Loucy (cell line): Measurements from ENCODE around the gene AHDC1.

Source experiments
- H2AFZ ChIP-seq: fragments of 200-600 bp; sonication (generic); 2 replicates; pipeline ENCODE4 v1.6.0; 2016; ENCODE audit warnings: antibody characterized with exemption, mild to moderate bottlenecking, low read length, moderate library complexity
- H3F3A ChIP-seq: fragments of 200-600 bp; 2 replicates; pipeline ENCODE4 v1.6.0; 2016; ENCODE audit warnings: antibody characterized with exemption, low read depth, mild to moderate bottlenecking
- H3K27me3 ChIP-seq: fragments of 200-600 bp; sonication (generic); 2 replicates; pipeline ENCODE4 v1.6.1; 2014; ENCODE audit warnings: low read length, mild to moderate bottlenecking; ENCODE audit not compliant: insufficient read depth, poor library complexity, severe bottlenecking
- H3K36me3 ChIP-seq: fragments of 200-600 bp; sonication (generic); 2 replicates; pipeline ENCODE4 v1.6.1; 2016; ENCODE audit warnings: low read length; ENCODE audit not compliant: insufficient read depth
- H3K4me1 ChIP-seq: fragments of 200-600 bp; sonication (generic); 2 replicates; pipeline ENCODE4 v1.5.1; 2014; ENCODE audit warnings: low read length, mild to moderate bottlenecking; ENCODE audit not compliant: insufficient read depth, poor library complexity, severe bottlenecking
- H3K4me2 ChIP-seq: fragments of 200-600 bp; sonication (generic); 2 replicates; pipeline ENCODE4 v1.6.0; 2014; ENCODE audit warnings: antibody characterized with exemption, low read length, low read depth, mild to moderate bottlenecking; ENCODE audit not compliant: poor library complexity, severe bottlenecking
- H3K4me3 ChIP-seq: fragments of 200-600 bp; sonication (generic); 2 replicates; pipeline ENCODE4 v1.5.1; 2014; ENCODE audit warnings: low read length, mild to moderate bottlenecking, mixed read lengths; ENCODE audit not compliant: poor library complexity, severe bottlenecking
- H3K79me2 ChIP-seq: fragments of 200-600 bp; sonication (generic); 2 replicates; pipeline ENCODE4 v1.6.1; 2014; ENCODE audit warnings: low read length; ENCODE audit not compliant: insufficient read depth
- H3K9ac ChIP-seq: fragments of 200-600 bp; sonication (generic); 2 replicates; pipeline ENCODE4 v1.6.0; 2014; ENCODE audit warnings: mild to moderate bottlenecking, low read depth, low read length, moderate library complexity; ENCODE audit not compliant: poor library complexity, severe bottlenecking
- H3K9me2 ChIP-seq: fragments of 200-600 bp; sonication (generic); replicated peaks from 2 replicates; pipeline ENCODE4 v1.6.1; 2016; ENCODE audit warnings: low read depth, low read length, mixed read lengths
- H3K9me3 ChIP-seq: fragments of 200-600 bp; sonication (generic); 2 replicates; pipeline ENCODE4 v1.6.1; 2014; ENCODE audit warnings: mild to moderate bottlenecking, antibody characterized with exemption, low read length, low read depth; ENCODE audit not compliant: insufficient read depth
- H4K20me1 ChIP-seq: fragments of 200-600 bp; sonication (generic); 2 replicates; pipeline ENCODE4 v1.6.0; 2014; ENCODE audit warnings: antibody characterized with exemption, low read length, mild to moderate bottlenecking; ENCODE audit not compliant: insufficient read depth, poor library complexity, severe bottlenecking
- EZH2phosphoT487 ChIP-seq: fragments of 200-600 bp; IDR thresholded peaks from 2 replicates; pipeline ENCODE4 v1.6.1; 2018; ENCODE audit warnings: antibody characterized with exemption, mild to moderate bottlenecking, moderate library complexity, borderline replicate concordance
- TF ChIP-seq, protein P1 (sequence below): fragments of 200-600 bp; sonication (generic); conservative IDR thresholded peaks from 2 replicates; pipeline ENCODE4 v1.5.1; 2014; ENCODE audit warnings: mild to moderate bottlenecking, antibody characterized with exemption, low read length

The AHDC1 gene

DNA sequence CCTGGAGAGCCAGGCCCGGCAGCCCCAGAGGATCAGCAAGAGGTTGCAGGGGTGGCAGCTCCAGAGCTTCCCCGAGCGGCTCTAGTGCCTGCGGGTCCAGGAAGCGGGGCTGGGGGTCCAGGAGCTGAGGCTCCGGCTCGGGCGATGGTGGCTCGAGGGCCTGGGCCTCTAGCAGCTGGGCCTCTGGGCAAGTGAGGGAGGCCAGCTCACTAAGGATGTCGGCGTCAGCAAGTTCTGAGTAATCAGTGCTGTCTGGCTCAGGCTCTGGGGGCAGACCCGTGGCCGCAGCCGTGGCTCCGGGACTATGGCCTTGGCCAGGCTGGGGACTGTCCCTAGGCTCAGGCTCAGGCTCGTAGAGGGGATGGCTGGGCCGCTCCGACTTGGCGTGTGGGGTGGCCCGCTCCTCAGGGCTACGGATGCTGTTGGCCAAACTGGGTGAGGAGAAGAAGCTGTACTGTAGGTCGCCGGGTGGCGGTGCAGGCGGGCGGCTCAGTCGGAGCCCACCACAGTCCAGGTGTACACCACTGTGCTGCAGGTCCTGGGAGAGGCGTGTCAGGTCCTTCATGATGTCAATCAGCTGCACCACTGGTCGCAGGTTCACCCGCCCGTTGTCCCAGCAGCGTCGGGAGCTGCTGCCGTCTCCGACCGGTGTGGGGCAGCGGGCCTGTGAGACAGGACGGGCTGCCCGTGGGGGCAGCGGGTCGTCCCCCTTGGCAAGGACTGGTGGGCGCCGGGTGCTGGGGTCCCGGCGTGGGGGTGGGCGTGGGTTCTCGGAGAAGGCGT is 52.6 kb downstream of the AHDC1 start:
- Histone ChIP-seq H3K4me3 (no peak overlapping the region), H3K9me2 (no peaks in the 10 kb centered on the region), H4K20me1 (no peaks in the 10 kb centered on the region), H3K4me1 (peaks cover 17% of the 10 kb centered on the region), H2AFZ (no peak overlapping the region), H3K4me2 (no peak overlapping the region), H3K36me3 (peaks cover 73% of the 10 kb centered on the region; the same call in 1 of the 2 replicates), H3F3A (no peaks in the 10 kb centered on the region), H3K9me3 (no peaks in the 10 kb centered on the region), H3K27me3 (no peaks in the 10 kb centered on the region), H3K79me2 (peaks cover 8% of the 10 kb centered on the region; the same call in 1 of the 2 replicates), H3K9ac (no peak overlapping the region)
- TF ChIP-seq EZH2phosphoT487 = no peak
- TF ChIP-seq, protein P1, sequence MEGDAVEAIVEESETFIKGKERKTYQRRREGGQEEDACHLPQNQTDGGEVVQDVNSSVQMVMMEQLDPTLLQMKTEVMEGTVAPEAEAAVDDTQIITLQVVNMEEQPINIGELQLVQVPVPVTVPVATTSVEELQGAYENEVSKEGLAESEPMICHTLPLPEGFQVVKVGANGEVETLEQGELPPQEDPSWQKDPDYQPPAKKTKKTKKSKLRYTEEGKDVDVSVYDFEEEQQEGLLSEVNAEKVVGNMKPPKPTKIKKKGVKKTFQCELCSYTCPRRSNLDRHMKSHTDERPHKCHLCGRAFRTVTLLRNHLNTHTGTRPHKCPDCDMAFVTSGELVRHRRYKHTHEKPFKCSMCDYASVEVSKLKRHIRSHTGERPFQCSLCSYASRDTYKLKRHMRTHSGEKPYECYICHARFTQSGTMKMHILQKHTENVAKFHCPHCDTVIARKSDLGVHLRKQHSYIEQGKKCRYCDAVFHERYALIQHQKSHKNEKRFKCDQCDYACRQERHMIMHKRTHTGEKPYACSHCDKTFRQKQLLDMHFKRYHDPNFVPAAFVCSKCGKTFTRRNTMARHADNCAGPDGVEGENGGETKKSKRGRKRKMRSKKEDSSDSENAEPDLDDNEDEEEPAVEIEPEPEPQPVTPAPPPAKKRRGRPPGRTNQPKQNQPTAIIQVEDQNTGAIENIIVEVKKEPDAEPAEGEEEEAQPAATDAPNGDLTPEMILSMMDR = no peak

- H3K9ac ChIP-seq = no peak overlapping the region
- H3K36me3 ChIP-seq = peaks cover 73% of the 10 kb centered on the region; the same call in 1 of the 2 replicates
- H3K4me1 ChIP-seq = peaks cover 11% of the 10 kb centered on the region
Measured at GRCh38 chr1:27550510-27551169, 53.3 kb downstream of the AHDC1 start.

GRCh38 chr1:27549807-27550408 is 54.0 kb downstream of the AHDC1 start:
- H2AFZ ChIP-seq = no peak overlapping the region
- H3K9ac ChIP-seq = no peak overlapping the region
- peaks cover 3% of the 10 kb centered on the region; the same call in 1 of the 2 replicates for H3K79me2 ChIP-seq
- TF ChIP-seq, protein P1 = no peak
- no peak for TF ChIP-seq EZH2phosphoT487
- no peaks in the 10 kb centered on the region for H3F3A ChIP-seq
- peaks cover 4% of the 10 kb centered on the region for H3K4me1 ChIP-seq
- peaks cover 73% of the 10 kb centered on the region; the same call in 1 of the 2 replicates for H3K36me3 ChIP-seq
- no peak overlapping the region for H3K4me2 ChIP-seq
- H4K20me1 ChIP-seq = no peaks in the 10 kb centered on the region
- no peaks in the 10 kb centered on the region for H3K9me2 ChIP-seq
- no peaks in the 10 kb centered on the region for H3K9me3 ChIP-seq
- no peak overlapping the region for H3K4me3 ChIP-seq
- no peaks in the 10 kb centered on the region for H3K27me3 ChIP-seq

More at GRCh38 chr1:27550510-27551169, 53.3 kb downstream of the AHDC1 start:
- Histone ChIP-seq H4K20me1 (no peaks in the 10 kb centered on the region), H3K4me2 (no peak overlapping the region), H3K9me2 (no peaks in the 10 kb centered on the region), H3F3A (no peaks in the 10 kb centered on the region), H3K4me3 (no peak overlapping the region), H2AFZ (no peak overlapping the region), H3K79me2 (peaks cover 8% of the 10 kb centered on the region; the same call in 1 of the 2 replicates), H3K9me3 (no peaks in the 10 kb centered on the region), H3K27me3 (no peaks in the 10 kb centered on the region)
- TF ChIP-seq, protein P1 = no peak
- TF ChIP-seq EZH2phosphoT487 = no peak
